GM06990 (cell line): ENCODE data around the gene ALDH9A1.
"Not testable (repeated sequence)": the region's sequence is repeated elsewhere in the genome, so short reads cannot be mapped to it uniquely, and the experiment has no call there.

ENCODE experiments used
- DNase-seq: peaks from one replicate; pipeline ENCODE4 v3.0.0-alpha.2; 2011; ENCODE audit not compliant: insufficient read length; ENCODE audit errors: extremely low read depth
- H3K27me3 ChIP-seq: replicated peaks from 2 replicates; pipeline ENCODE4 v1.6.0; 2011; ENCODE audit warnings: low read length; ENCODE audit not compliant: control insufficient read depth, insufficient read depth
- H3K36me3 ChIP-seq: 2 replicates; pipeline ENCODE4 v1.5.1; 2011; ENCODE audit warnings: low read length; ENCODE audit not compliant: control insufficient read depth, insufficient read depth
- H3K4me3 ChIP-seq: replicated peaks from 2 replicates; pipeline ENCODE4 v1.5.1; 2011; ENCODE audit warnings: low read depth, mild to moderate bottlenecking, control low read depth, low read length
- CTCF ChIP-seq: IDR thresholded peaks from 2 replicates; pipeline ENCODE4 v1.5.1; 2011; ENCODE audit warnings: low read length, control low read depth, mild to moderate bottlenecking, inconsistent platforms; ENCODE audit not compliant: insufficient read depth, poor library complexity, severe bottlenecking

ALDH9A1 gene

GRCh38 chr1:165734906-165735305, 36.5 kb upstream of the ALDH9A1 start:
- Histone ChIP-seq H3K27me3 (no peaks in the 10 kb centered on the region), H3K4me3 (no peak overlapping the region), H3K36me3 (peaks cover 2% of the 10 kb centered on the region)
- DNase-seq = no peak
- TF ChIP-seq CTCF = no peak

- H3K36me3 ChIP-seq = peaks cover 2% of the 10 kb centered on the region; the same call in 1 of the 2 replicates
- no peak for TF ChIP-seq CTCF
Observed at GRCh38 chr1:165726841-165727240, 28.5 kb upstream of the ALDH9A1 start.

GRCh38 chr1:165726169-165726568, 27.8 kb upstream of the ALDH9A1 start:
- Histone ChIP-seq H3K27me3 (no peaks in the 10 kb centered on the region), H3K36me3 (peaks cover 2% of the 10 kb centered on the region; the same call in 1 of the 2 replicates), H3K4me3 (no peak overlapping the region)
- no peak for DNase-seq
- TF ChIP-seq CTCF = no peak

More at GRCh38 chr1:165726841-165727240, 28.5 kb upstream of the ALDH9A1 start:
- no peak for DNase-seq
- Histone ChIP-seq H3K4me3 (no peak overlapping the region), H3K27me3 (no peaks in the 10 kb centered on the region)

- H3K4me3 ChIP-seq = no peak overlapping the region
- peak; percentile 12 for DNase-seq
- H3K36me3 ChIP-seq = no peaks in the 10 kb centered on the region
- no peaks in the 10 kb centered on the region for H3K27me3 ChIP-seq
- TF ChIP-seq CTCF = peak; percentile 79
Observed at GRCh38 chr1:165717918-165718515, 19.7 kb upstream of the ALDH9A1 start.

- H3K27me3 ChIP-seq, DNase-seq, H3K4me3 ChIP-seq, H3K36me3 ChIP-seq: not testable (repeated sequence)
Observed at GRCh38 chr1:165716265-165717051, 18.1 kb upstream of the ALDH9A1 start.

GRCh38 chr1:165712764-165713163, 14.4 kb upstream of the ALDH9A1 start:
- no peaks in the 10 kb centered on the region for H3K27me3 ChIP-seq
- DNase-seq = no peak
- H3K36me3 ChIP-seq = no peaks in the 10 kb centered on the region
- no peak for TF ChIP-seq CTCF
- no peak overlapping the region for H3K4me3 ChIP-seq
